ENCODE measurements around the gene RNU6-1.

- TF ChIP-seq CTCF (conservative IDR thresholded peaks at IDR 0.05 in 1 of 2, IDR thresholded peaks at IDR 0.05 in 1 of 2; ENCODE audit: low read depth in 1 of 2, low read length in 2 of 2) = no peak
- no peak for TF ChIP-seq EZH2 (IDR thresholded peaks at IDR 0.05; ENCODE audit: low read length, missing control alignments)
These were observed 27.6 kb downstream of the RNU6-1 start for GRCh38 chr15:67812241-67812644.

Measured in fibroblast of lung (primary cell).